Stimulated activated naive CD8-positive, alpha-beta T cell treated with anti-CD3 and anti-CD28 coated beads, Interleukin-15, Interleukin-2, amounts not matched to agents 100 U/mL and 50 U/mL, for 24 hours (primary cell): Measurements from ENCODE around the gene SORCS2.

ENCODE experiments used
- ATAC-seq: fragments of 150-1000 bp; cut with Tn5 transposase; one replicate; pipeline ENCODE4 v1.10.0; 2021
- DNase-seq: peaks from one replicate; pipeline ENCODE4 v3.0.0; 2021

The SORCS2 gene

DNA sequence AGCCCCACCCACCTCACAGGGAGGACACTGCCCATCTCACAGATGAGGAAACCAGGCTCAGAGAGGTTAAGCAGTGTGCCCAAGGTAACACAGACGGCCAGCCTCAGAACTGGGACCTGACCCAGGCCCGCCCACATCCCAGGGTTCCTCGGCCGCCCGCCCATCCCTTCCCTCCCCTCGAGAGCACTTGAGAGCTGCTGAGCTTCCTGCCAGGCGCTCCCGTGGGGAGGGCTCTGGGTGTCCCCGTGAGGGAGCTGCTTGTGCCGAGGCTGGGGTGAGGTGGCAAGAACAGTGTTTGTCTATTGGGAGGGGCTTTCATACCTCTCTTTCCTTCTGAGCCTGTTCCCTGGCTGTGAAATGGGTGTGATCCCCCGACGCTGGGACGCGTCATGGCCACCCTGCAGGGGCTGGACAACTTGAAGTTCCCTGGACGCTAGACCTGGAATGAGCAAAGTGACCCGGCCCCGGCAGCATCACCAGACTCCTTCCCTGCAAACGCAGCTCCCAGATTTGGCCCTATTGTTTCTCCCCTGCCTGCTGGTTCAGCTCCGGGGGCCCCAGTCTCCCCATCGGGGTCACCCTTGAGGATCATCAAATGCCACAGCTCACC, 542.4 kb downstream of the SORCS2 start:
- DNase-seq (no peak), ATAC-seq (no peak)

DNA sequence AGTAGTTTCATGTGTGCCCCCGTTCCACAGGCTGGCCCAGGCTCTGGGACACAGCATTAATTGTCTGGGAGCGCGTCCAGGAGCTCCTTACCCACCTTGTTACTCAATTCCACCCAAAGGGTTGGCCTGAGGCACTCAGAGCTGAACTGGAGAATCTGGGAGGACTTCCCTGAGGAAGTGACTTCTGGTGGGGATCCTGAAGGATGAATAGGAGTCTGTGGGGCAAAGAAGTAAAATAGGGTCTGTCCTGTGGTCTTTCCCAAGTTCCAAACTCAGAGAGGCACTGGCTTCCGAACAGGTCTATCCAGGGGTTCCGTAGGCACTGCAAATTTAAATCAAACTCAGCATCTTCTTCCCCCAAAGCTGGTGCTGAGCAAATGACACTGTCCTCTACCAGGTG, 543.1 kb downstream of the SORCS2 start:
- ATAC-seq = no peak
- no peak for DNase-seq

- ATAC-seq = no peak
- no peak for DNase-seq
These were observed 543.6 kb downstream of the SORCS2 start for GRCh38 chr4:7735961-7736360.

- ATAC-seq = no peak
These were observed 544.3 kb downstream of the SORCS2 start for GRCh38 chr4:7736436-7737267.

DNA sequence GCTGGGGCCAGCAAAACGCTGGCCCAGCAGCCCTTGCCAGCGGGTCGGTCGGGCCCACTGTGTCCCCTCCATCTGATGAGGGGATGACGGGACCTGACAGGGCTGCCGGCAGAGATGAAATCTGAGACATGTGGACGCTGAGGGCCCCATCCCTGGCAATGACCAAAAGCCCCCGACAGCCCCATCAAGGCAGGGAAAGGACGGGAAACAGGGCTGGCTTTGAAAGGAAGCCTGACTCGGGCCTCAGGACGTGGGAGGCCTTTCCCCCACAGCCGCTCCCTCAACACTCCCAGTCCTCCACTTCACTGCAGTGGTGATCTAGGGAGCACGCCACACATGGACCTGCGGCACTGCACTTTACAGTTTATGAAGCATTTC, 544.9 kb downstream of the SORCS2 start:
- DNase-seq (no peak), ATAC-seq (no peak)

More at GRCh38 chr4:7736436-7737267, 544.3 kb downstream of the SORCS2 start:
- DNase-seq = no peak

GRCh38 chr4:7737752-7738457, 545.6 kb downstream of the SORCS2 start:
- ATAC-seq (no peak), DNase-seq (no peak)

DNA sequence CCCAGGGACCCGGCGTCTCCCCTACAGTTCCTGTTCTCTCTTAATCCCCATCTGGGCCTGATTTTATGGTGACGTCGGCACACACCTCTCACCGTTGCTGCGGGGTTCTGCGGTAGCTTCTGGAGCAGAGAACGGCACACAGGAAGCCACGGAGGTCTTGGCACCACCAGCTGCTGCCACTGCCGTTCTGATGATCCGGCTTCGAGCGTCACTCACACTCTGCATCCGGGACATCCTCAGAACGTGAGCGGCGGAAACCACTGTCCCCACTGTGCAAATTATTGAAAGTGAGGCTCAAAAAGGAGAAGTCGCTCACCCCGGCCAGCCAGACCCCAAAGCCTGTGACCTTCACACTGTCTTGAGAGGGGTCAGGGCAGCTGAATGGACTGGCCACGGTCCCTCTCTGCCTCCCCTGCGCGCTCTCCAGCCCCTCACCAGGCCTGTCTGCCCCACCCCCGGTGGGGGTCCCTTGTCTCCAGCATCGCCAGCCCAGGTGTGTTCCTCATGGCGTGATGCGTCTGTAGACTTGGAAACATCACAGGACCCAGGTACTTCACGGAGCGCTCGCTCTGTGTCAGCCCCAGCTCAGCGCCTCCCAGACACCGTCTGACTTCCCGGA, 546.2 kb downstream of the SORCS2 start:
- ATAC-seq = no peak

DNA sequence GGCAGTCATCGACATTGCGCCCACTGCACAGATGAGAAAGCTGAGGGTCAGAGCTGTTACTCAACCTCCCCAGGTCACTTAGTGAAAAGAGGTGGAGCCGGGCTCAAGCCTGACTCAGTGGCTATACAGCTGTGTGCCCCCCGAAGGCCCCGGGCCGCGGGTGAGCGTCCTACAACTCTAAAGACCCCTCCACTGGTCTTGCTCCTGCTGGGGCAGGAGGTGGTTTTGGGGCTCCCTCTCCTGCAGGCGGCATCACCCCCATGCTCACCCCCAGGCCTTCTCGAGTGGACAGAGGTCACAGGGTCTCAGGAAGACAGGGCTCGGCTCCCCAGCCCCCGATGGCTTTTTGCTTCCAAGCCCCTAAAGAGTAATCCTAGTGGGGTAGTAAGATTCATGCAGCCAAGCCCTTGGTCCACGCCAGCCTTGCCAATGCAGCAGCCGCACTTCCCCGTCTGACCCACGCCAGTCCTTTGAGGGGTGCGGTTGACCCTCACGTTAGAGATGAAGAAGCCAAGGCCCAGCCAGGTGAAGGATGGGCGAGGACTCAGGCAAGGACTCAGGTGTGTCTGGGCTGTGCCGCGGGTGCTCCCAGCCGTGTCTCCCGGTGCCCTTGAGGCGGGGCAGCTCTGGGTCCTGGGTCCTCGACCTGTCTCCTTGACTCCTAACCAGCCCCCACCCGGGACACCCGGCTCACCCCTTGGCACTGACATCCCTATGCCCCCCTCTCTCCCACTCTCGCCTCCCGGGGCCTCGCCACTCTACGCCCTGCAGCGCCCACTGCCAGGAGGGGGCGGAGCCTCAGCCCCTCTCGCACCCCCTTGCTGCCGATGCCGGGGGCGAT, 547.0 kb downstream of the SORCS2 start:
- DNase-seq = no peak
- ATAC-seq = no peak

More for the DNA sequence above, 546.2 kb downstream of the SORCS2 start:
- DNase-seq = no peak

GRCh38 chr4:7739918-7740865, 547.9 kb downstream of the SORCS2 start:
- no peak for ATAC-seq
- no peak for DNase-seq

GRCh38 chr4:7740866-7741525, 548.7 kb downstream of the SORCS2 start:
- DNase-seq (no peak), ATAC-seq (no peak)

DNA sequence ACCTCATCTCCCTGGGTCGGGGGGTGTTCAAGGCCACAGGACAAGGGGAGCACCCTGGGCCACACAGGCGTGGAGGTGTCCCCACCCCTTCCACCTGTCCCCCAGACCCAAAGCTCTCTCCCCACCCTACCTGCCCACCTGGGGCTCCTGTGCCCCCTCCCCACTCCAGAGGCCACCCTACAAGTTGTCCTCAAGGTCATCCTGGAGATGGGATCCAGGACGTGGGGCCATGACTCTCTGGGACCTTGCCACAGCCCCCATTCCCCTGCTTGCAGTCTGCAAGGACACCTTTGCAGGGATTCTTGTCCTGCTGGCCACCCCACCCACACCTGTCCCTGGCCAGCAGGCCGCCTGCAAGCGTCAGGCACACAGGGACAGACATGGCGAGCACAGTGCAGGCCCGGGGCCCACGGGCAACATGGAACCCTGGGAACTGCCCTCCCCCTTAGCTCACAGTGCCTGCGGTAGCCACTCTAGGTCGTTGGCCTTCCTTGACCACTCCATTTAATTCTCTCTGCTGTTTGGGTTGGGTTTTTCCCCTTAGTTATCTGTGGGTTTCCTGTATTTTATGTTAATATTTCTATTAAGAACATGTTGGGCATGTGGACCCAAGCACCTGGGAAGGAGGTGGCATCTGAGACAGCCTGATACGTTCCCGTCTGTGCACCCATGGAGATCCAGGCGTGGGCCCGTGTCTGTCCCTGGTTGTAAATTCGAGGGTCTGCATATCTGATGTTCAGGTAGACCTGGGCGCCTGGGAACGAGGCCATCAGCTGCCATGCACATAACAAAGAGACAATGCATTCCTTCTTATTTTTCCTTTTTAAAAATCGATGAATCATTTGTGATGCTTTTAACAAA, 549.8 kb downstream of the SORCS2 start:
- ATAC-seq (no peak), DNase-seq (no peak)

DNA sequence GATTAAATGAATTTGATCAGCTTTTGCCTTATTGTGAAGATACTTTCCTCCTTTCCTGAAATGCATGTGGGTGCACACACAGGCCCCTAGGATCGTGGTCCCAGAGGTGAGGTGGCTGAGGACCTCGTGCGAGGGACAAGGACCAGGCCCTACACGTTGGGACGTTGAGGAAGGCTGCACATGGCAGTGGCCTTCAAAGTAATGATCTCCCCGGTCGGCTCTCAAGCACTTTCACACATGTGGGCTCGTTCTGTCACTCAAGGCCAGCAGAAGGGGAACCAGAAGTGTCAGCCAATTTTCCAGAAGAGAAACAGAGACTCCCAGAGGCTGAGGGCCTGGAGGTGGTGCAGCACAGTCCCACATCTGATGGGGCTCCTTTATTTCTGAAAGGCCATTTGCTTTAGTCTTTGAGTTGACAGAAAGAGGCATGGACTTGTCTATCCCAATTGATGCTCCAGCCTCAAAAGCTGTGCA, 550.5 kb downstream of the SORCS2 start:
- DNase-seq (no peak), ATAC-seq (no peak)

- no peak for DNase-seq
- no peak for ATAC-seq
These were observed 551.9 kb downstream of the SORCS2 start for GRCh38 chr4:7744142-7744804.

DNA sequence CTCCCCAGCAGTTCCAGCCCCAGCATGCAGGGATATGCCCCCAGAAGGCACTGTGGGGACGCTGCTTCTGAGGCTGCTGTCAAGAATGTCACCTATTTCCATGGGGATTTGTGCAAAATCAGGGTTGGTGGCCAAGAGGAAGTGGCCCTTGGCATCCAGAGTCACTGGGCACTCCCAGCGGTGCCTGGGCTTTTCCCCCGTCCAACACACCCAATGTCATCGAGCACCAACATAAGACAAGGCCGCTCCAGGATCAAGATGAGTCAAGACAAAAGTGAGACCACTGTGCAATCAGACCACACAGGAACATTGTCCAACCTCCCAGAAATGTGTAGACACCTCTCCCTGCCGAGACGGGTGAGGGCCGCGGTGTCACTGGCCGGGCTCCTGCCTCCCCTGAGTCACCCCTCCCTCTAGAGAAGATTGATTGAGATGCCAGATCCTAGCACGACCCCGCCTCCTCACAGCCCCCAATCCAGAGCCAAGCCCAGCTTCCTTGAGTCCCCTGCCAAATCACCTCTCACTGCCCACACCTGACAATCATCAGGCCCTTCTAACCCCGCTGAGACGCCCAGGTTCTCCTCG, 553.1 kb downstream of the SORCS2 start:
- DNase-seq (no peak), ATAC-seq (no peak)

DNA sequence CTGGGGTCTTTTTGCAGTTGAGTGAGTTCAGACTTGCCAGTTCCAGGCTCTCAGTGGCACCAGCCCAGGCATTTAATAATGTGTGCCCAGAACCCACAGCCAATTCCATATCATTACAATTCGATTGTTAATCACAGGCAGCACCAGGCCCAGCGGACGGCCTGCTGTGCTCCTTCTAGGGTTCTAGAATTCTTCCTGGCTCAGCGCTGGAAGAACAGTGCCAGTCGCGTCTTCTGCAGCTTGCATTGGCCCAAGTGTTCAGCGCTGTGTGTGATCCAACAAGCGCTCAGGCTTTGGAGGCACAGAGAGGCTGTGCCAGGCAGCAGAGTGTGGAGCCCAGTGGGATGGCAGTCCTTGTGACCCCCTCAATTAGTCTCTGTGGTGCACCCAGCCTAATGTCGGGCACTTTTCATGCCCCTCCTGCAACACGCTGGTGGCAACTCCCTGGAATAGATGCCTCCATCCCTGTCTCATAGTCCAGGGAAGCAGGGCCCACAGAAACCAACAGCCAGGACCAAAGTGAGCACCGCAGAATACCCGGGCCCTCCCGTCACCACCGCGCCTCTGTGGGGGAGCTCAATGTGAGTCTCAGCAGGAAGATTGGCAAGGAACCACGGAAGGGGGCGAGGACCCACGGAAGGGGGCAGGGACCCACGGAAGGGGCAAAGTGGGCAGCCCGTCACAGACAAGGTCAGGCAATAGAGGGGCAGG, 554.2 kb downstream of the SORCS2 start:
- no peak for ATAC-seq
- DNase-seq = no peak

DNA sequence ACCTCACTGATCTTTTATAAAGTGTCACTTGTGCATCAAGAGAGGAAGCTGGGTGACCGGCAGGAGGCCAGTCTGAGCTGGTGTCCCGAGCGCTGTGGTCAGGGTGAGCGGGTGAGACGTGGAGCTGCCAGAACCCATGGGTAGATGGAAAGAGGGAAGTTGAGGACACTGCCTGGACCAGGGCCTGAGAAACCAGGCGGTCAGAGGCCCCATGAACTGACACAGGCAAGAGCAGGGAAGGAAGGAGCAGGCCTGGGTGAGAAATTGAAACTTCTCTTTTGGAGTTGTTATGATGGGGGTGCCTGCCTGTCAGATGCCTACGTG, 554.7 kb downstream of the SORCS2 start:
- no peak for DNase-seq
- no peak for ATAC-seq

GRCh38 chr4:7747566-7747965, 555.2 kb downstream of the SORCS2 start:
- no peak for ATAC-seq
- no peak for DNase-seq

DNA sequence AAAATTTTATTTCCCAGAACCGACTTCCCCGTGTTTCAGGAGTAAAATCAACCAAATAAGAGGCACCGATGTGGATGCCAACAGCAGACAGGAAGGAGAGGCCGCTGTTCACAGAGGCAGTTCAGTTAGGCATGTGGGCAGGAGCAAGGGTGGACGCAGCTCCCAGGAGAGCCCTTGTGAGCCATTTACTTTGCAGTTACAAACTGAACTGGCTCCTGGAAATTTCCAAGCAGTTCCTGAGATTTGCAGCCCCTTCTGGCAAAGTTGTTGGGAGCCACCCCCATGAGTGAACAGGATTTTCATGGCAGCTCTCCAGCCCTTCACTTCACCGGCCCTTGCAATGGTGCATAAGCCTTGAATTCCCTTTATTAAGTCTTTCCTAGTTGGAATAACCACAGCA, 558.2 kb downstream of the SORCS2 start:
- no peak for DNase-seq
- ATAC-seq = no peak
